ENCODE results near the gene AGBL2.
"Not testable (repeated sequence)": the region's sequence is repeated elsewhere in the genome, so short reads cannot be mapped to it uniquely, and the experiment has no call there.

AGBL2 gene

GRCh38 chr11:47667135-47667534, 48.0 kb downstream of the AGBL2 start:
- no peak overlapping the region for H3K27ac ChIP-seq (ENCODE audit: low read length, poor library complexity, severe bottlenecking)
- no peak overlapping the region for H3K18ac ChIP-seq (ENCODE audit: low read depth in 1 of 2, low read length in 2 of 2)
- H2AFZ ChIP-seq (ENCODE audit: low read depth, low read length), result no peak overlapping the region
- no peak for DNase-seq
- no peak overlapping the region for H2BK15ac ChIP-seq (ENCODE audit: low read depth, poor library complexity, severe bottlenecking)
- H3K9ac ChIP-seq (ENCODE audit: low read length), result no peak overlapping the region
- no peaks in the 10 kb centered on the region for H3K79me1 ChIP-seq (replicated peaks; ENCODE audit: low read length, poor library complexity, severe bottlenecking)
- H3K14ac ChIP-seq (ENCODE audit: low read length in 2 of 2), result no peak overlapping the region
- no peak overlapping the region for H3K23ac ChIP-seq (ENCODE audit: low read length in 2 of 2)
- H3K4ac ChIP-seq (ENCODE audit: low read depth in 1 of 2, low read length in 2 of 2), result no peak overlapping the region
- no peaks in the 10 kb centered on the region for H3K9me3 ChIP-seq (ENCODE audit: control insufficient read depth, low read length)
- H3K36me3 ChIP-seq (ENCODE audit: control insufficient read depth in 1 of 2, insufficient read depth in 2 of 2, low read depth in 1 of 2, low read length in 2 of 2), result no peaks in the 10 kb centered on the region
- H4K91ac ChIP-seq (ENCODE audit: low read length), result no peak overlapping the region
- no peak overlapping the region for H2BK12ac ChIP-seq (ENCODE audit: low read length in 2 of 2)
- H3K4me1 ChIP-seq (ENCODE audit: control insufficient read depth, insufficient read depth, low read depth, low read length), result peaks cover 2% of the 10 kb centered on the region
- H2AK5ac ChIP-seq (ENCODE audit: low read length, severe bottlenecking), result no peak overlapping the region
- no peak overlapping the region for H2BK120ac ChIP-seq (ENCODE audit: low read depth, low read length)
- H3K4me3 ChIP-seq (ENCODE audit: insufficient read depth in 1 of 2, low read depth in 1 of 2, low read length in 2 of 2), result no peak overlapping the region
- WGBS, result 100% methylated on average over 2 of the region's 4 CpGs
- no peak overlapping the region for H4K8ac ChIP-seq (ENCODE audit: low read length)
- H2BK5ac ChIP-seq (ENCODE audit: low read depth, low read length, poor library complexity, severe bottlenecking), result no peak overlapping the region
- no peaks in the 10 kb centered on the region for H3K27me3 ChIP-seq (ENCODE audit: control insufficient read depth in 1 of 2, insufficient read depth in 1 of 2, low read length in 2 of 2)
- no peak overlapping the region for H3K4me2 ChIP-seq (ENCODE audit: low read length, poor library complexity, severe bottlenecking)

- H2BK15ac ChIP-seq (ENCODE audit: low read depth, poor library complexity, severe bottlenecking); DNase-seq; H3K27ac ChIP-seq (ENCODE audit: low read length, poor library complexity, severe bottlenecking); H2AK5ac ChIP-seq (ENCODE audit: low read length, severe bottlenecking); H2BK5ac ChIP-seq (ENCODE audit: low read depth, low read length, poor library complexity, severe bottlenecking); H3K27me3 ChIP-seq (ENCODE audit: control insufficient read depth in 1 of 2, insufficient read depth in 1 of 2, low read length in 2 of 2); H2BK12ac ChIP-seq (ENCODE audit: low read length in 2 of 2); H3K9ac ChIP-seq (ENCODE audit: low read length); H3K36me3 ChIP-seq (ENCODE audit: control insufficient read depth in 1 of 2, insufficient read depth in 2 of 2, low read depth in 1 of 2, low read length in 2 of 2); H2AFZ ChIP-seq (ENCODE audit: low read depth, low read length); H4K8ac ChIP-seq (ENCODE audit: low read length); H3K14ac ChIP-seq (ENCODE audit: low read length in 2 of 2); H3K4me1 ChIP-seq (ENCODE audit: control insufficient read depth, insufficient read depth, low read depth, low read length); H3K4ac ChIP-seq (ENCODE audit: low read depth in 1 of 2, low read length in 2 of 2); H3K4me2 ChIP-seq (ENCODE audit: low read length, poor library complexity, severe bottlenecking); H3K9me3 ChIP-seq (ENCODE audit: control insufficient read depth, low read length); H2BK120ac ChIP-seq (ENCODE audit: low read depth, low read length); H3K4me3 ChIP-seq (ENCODE audit: insufficient read depth in 1 of 2, low read depth in 1 of 2, low read length in 2 of 2); H4K91ac ChIP-seq (ENCODE audit: low read length); H3K79me1 ChIP-seq (replicated peaks; ENCODE audit: low read length, poor library complexity, severe bottlenecking); H3K18ac ChIP-seq (ENCODE audit: low read depth in 1 of 2, low read length in 2 of 2); H3K23ac ChIP-seq (ENCODE audit: low read length in 2 of 2): not testable (repeated sequence)
- WGBS, result 87% methylated on average over 4 of the region's 4 CpGs
Measured at GRCh38 chr11:47664936-47665335, 50.2 kb downstream of the AGBL2 start.

GRCh38 chr11:47661245-47661644, 53.9 kb downstream of the AGBL2 start:
- Histone ChIP-seq H3K27me3 (ENCODE audit: control insufficient read depth in 1 of 2, insufficient read depth in 1 of 2, low read length in 2 of 2) (no peaks in the 10 kb centered on the region), H3K18ac (ENCODE audit: low read depth in 1 of 2, low read length in 2 of 2) (no peak overlapping the region), H3K27ac (ENCODE audit: low read length, poor library complexity, severe bottlenecking) (no peak overlapping the region), H4K91ac (ENCODE audit: low read length) (no peak overlapping the region), H3K4me1 (ENCODE audit: control insufficient read depth, insufficient read depth, low read depth, low read length) (peaks cover 2% of the 10 kb centered on the region), H3K23ac (ENCODE audit: low read length in 2 of 2) (no peak overlapping the region), H3K79me1 (replicated peaks; ENCODE audit: low read length, poor library complexity, severe bottlenecking) (no peaks in the 10 kb centered on the region), H3K9ac (ENCODE audit: low read length) (no peak overlapping the region), H2BK5ac (ENCODE audit: low read depth, low read length, poor library complexity, severe bottlenecking) (no peak overlapping the region), H2BK12ac (ENCODE audit: low read length in 2 of 2) (no peak overlapping the region), H3K36me3 (ENCODE audit: control insufficient read depth in 1 of 2, insufficient read depth in 2 of 2, low read depth in 1 of 2, low read length in 2 of 2) (no peaks in the 10 kb centered on the region), H2AK5ac (ENCODE audit: low read length, severe bottlenecking) (no peak overlapping the region), H2BK120ac (ENCODE audit: low read depth, low read length) (no peak overlapping the region), H2AFZ (ENCODE audit: low read depth, low read length) (no peak overlapping the region), H2BK15ac (ENCODE audit: low read depth, poor library complexity, severe bottlenecking) (no peak overlapping the region), H4K8ac (ENCODE audit: low read length) (no peak overlapping the region), H3K4me2 (ENCODE audit: low read length, poor library complexity, severe bottlenecking) (no peak overlapping the region), H3K9me3 (ENCODE audit: control insufficient read depth, low read length) (no peaks in the 10 kb centered on the region), H3K14ac (ENCODE audit: low read length in 2 of 2) (no peak overlapping the region), H3K4ac (ENCODE audit: low read depth in 1 of 2, low read length in 2 of 2) (no peak overlapping the region), H3K4me3 (ENCODE audit: insufficient read depth in 1 of 2, low read depth in 1 of 2, low read length in 2 of 2) (no peak overlapping the region)
- WGBS, result no CpG with 5 or more reads among the region's 2 CpGs
- no peak for DNase-seq

GRCh38 chr11:47659276-47659675, 55.9 kb downstream of the AGBL2 start:
- Histone ChIP-seq H3K9ac (ENCODE audit: low read length) (no peak overlapping the region), H4K91ac (ENCODE audit: low read length) (no peak overlapping the region), H2BK5ac (ENCODE audit: low read depth, low read length, poor library complexity, severe bottlenecking) (no peak overlapping the region), H4K8ac (ENCODE audit: low read length) (no peak overlapping the region), H3K4me2 (ENCODE audit: low read length, poor library complexity, severe bottlenecking) (no peak overlapping the region), H2BK120ac (ENCODE audit: low read depth, low read length) (no peak overlapping the region), H3K27me3 (ENCODE audit: control insufficient read depth in 1 of 2, insufficient read depth in 1 of 2, low read length in 2 of 2) (peaks cover 0 to 8% of the 10 kb centered on the region in 2 experiments), H3K4me3 (ENCODE audit: insufficient read depth in 1 of 2, low read depth in 1 of 2, low read length in 2 of 2) (no peak overlapping the region), H3K36me3 (ENCODE audit: control insufficient read depth in 1 of 2, insufficient read depth in 2 of 2, low read depth in 1 of 2, low read length in 2 of 2) (no peaks in the 10 kb centered on the region), H2AFZ (ENCODE audit: low read depth, low read length) (no peak overlapping the region), H2AK5ac (ENCODE audit: low read length, severe bottlenecking) (no peak overlapping the region), H3K27ac (ENCODE audit: low read length, poor library complexity, severe bottlenecking) (no peak overlapping the region), H2BK12ac (ENCODE audit: low read length in 2 of 2) (no peak overlapping the region), H2BK15ac (ENCODE audit: low read depth, poor library complexity, severe bottlenecking) (no peak overlapping the region), H3K23ac (ENCODE audit: low read length in 2 of 2) (no peak overlapping the region), H3K79me1 (replicated peaks; ENCODE audit: low read length, poor library complexity, severe bottlenecking) (no peaks in the 10 kb centered on the region), H3K18ac (ENCODE audit: low read depth in 1 of 2, low read length in 2 of 2) (no peak overlapping the region), H3K4ac (ENCODE audit: low read depth in 1 of 2, low read length in 2 of 2) (no peak overlapping the region), H3K9me3 (ENCODE audit: control insufficient read depth, low read length) (no peaks in the 10 kb centered on the region), H3K14ac (ENCODE audit: low read length in 2 of 2) (no peak overlapping the region), H3K4me1 (ENCODE audit: control insufficient read depth, insufficient read depth, low read depth, low read length) (no peaks in the 10 kb centered on the region)
- DNase-seq, result no peak
- WGBS, result no CpG with 5 or more reads among the region's 4 CpGs

Data from mesenchymal stem cell (in vitro differentiated cells and primary cell).